AG09309 (cell line): ENCODE data around the gene NCAM1.
A peak's percentile ranks its signal among the peaks of the same experiment; 100 is the strongest.
"Not testable (repeated sequence)": the region's sequence is repeated elsewhere in the genome, so short reads cannot be mapped to it uniquely, and the experiment has no call there.

Experiments
- DNase-seq: peaks from one replicate; pipeline ENCODE4 v3.0.0-alpha.2; 2010; ENCODE audit warnings: low read depth
- H3K4me3 ChIP-seq: 2 replicates; pipeline ENCODE4 v1.5.1; 2011; ENCODE audit warnings: mild to moderate bottlenecking, low read depth, low read length, moderate library complexity; ENCODE audit not compliant: control insufficient read depth
- TF ChIP-seq, protein P1 (sequence below): IDR thresholded peaks from 2 replicates; pipeline ENCODE4 v1.5.1; 2011; ENCODE audit warnings: mild to moderate bottlenecking, low read depth, low read length, inconsistent platforms; ENCODE audit not compliant: insufficient read depth, control insufficient read depth; ENCODE audit errors: missing control alignments

The NCAM1 gene

DNA sequence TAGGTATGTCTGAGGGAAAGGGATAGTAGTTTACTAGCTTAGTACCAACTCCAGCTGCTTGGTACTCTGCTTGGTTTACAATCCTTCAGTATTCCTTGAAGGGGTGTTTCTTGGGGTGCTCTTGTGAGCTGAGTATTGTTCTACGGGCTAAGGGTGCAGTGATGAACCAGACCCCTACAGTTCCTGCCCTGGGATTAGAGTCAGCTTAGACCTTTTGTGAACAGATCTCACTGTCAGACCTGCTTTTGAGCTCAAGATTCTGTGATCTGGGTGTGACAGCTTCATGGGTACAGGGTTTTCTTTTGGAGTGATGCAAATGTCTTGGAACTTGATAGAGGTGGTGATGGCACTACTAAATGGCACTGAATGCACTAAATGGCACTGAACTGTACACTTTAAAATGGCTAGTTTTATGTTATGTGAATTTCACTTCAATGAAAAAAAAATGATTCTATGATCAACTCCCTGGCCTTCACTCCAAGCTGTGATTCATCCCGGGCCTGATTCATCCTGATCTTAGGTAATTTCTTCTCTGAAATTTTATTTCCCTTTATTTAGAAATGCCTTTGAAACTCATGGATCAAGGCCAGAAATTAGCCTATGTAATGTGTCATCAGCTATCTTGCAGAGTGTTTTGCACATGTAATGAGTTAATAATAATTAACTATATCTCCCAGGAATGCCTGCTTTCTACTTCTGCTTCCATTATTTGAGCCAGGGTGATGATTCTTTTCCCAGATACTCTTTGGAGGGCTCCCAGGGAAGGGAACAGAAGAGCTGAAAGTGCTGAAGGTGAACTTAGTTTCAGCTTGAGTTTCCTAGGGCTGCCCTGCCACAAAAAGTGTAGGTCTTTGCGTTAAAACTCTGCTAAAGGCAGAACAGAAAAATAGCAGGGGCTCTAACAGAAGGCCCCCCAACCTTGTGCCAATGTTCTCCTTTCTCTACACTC is 87.9 kb downstream of the NCAM1 start:
- no peak overlapping the region for H3K4me3 ChIP-seq
- TF ChIP-seq, protein P1, sequence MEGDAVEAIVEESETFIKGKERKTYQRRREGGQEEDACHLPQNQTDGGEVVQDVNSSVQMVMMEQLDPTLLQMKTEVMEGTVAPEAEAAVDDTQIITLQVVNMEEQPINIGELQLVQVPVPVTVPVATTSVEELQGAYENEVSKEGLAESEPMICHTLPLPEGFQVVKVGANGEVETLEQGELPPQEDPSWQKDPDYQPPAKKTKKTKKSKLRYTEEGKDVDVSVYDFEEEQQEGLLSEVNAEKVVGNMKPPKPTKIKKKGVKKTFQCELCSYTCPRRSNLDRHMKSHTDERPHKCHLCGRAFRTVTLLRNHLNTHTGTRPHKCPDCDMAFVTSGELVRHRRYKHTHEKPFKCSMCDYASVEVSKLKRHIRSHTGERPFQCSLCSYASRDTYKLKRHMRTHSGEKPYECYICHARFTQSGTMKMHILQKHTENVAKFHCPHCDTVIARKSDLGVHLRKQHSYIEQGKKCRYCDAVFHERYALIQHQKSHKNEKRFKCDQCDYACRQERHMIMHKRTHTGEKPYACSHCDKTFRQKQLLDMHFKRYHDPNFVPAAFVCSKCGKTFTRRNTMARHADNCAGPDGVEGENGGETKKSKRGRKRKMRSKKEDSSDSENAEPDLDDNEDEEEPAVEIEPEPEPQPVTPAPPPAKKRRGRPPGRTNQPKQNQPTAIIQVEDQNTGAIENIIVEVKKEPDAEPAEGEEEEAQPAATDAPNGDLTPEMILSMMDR, result no peak
- peak; percentile 4 for DNase-seq

DNA sequence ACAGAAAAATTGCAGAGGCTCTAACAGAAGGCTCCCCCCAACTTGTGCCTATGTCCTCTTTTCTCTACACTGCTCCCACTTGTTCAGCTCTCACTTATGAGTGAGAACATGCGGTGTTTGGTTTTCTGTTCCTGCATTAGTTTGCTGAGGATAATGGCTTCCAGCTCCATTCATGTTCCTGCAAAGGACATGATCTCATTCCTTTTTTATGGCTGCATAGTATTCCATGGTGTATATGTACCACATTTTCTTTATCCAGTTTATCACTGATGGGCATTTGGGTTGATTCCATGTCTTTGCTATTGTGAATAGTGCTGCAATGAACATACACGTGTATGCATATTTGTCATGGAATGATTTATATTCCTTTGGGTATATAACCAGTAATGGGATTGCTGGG is 91.8 kb downstream of the NCAM1 start:
- DNase-seq, H3K4me3 ChIP-seq: not testable (repeated sequence)

DNA sequence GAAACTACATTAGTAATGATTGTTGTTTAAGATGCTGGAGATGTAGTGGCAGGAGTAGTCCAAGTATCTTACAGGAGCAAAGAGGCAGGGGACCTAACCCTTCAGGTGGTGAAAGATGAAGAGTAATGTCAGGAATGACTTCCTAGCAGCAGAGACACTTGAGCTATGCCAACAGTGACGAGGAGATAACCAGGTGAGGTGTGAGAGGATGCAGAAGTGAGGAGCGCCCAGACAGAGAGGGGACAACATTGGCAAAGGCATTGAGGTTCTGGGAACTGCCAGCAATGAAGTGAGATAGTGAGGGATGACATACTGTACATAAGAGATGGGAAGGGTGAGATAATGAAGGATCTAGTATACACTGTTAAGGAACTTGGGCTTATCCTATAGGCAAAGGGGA is 95.8 kb downstream of the NCAM1 start:
- TF ChIP-seq, protein P1, result no peak
- DNase-seq, result no peak
- H3K4me3 ChIP-seq, result no peak overlapping the region

DNA sequence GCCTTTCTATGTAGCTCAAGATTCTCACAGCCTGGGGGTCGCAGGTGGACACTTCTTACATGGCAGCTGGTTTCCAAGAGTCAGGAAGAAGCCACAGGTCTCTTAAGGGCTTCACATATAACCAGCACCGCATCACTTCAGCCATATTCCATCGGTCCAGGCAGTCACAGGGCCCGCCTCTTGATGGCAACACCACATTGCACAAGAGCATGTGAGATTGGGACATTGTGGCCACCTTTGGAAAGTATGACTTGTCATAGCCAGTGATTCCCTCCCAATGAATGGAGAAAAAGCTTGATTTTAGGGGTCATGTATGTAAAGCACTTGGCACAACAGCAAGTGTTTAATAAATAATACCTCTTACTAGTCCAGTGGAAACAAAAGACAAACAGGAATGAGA is 98.3 kb downstream of the NCAM1 start:
- no peak overlapping the region for H3K4me3 ChIP-seq
- TF ChIP-seq, protein P1, result no peak
- DNase-seq, result no peak

DNA sequence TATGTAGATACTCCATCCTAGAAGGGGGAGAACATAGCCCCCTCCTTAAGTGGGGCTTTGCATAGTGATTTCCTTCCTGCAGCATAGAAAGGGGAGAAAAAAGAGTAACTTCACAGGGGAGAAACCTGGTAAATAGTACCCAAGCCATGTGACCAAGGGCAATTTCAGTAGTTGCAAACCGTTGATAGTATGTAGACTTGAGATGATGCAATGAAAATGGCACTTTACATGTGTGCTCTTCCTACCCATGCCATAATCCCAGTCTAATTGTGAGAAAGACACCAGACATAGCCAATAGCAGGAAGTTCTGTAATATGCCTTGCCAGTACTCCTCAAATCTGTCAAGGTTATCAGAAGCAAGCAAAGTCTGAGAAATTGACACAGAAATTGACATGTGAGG is 104.1 kb downstream of the NCAM1 start:
- no peak overlapping the region for H3K4me3 ChIP-seq
- no peak for DNase-seq
- TF ChIP-seq, protein P1, result no peak

DNA sequence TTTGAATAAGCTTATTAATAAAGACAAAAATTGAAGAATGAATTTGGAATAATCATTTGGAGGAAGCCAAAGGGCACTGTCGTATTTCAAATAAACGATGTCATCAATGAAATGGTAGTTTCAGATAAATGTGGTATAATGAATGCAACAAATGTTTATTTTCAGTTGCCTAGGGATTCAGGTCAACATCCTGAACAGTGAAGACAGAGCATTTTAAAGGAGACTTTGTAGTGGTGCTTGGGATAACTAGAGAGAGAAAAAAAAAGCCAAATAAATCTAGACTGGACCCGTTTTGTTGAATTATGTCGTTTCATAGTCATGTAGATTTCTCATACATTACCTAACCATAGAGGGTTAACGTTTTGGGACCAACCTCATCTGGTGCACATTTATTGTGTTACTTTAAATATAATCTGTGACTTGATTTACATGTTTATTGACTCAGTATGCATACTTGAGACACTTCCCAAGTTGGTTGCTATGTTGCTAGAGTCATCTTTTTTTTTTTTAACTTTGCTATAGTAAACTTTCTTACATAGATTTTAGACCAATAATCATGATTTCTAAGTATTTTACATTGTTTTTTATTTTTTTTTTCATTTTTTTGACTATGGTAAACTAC is 111.1 kb downstream of the NCAM1 start:
- no peak overlapping the region for H3K4me3 ChIP-seq
- no peak for DNase-seq
- TF ChIP-seq, protein P1, result no peak

DNA sequence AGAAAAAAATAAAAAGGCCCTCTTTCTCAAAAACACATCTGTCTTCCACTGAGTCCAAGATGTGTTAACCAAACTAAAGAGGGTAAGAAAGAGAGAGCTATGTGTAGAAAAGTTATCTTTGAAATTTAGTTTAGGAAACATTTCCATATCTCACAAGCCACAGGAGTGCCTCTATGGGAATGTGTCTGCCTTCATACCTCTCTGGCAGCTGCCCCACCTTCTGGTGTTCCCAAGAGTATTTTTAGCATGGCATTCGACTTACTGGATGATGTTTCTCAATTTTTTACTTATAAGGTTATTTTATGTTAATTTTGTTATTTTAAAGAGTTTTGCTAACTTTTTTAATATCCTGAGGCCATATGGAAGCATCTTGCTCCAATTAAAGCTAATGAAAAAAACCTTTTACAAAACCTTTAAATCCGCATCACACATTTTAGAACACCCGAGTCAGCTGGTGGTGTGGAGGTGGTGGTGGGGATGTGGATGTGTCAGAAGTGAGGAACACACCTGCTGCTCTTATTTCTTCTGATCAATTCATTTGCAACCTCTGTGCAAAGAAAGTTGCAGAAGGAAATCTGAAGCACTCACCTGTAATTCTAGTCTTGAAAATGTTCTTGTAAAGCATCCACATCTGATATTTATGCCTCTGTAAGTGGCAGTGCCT is 112.2 kb downstream of the NCAM1 start:
- no peak for DNase-seq
- H3K4me3 ChIP-seq, result no peak overlapping the region
- TF ChIP-seq, protein P1, result no peak
